ENCODE results near the gene RAB34.

DNA sequence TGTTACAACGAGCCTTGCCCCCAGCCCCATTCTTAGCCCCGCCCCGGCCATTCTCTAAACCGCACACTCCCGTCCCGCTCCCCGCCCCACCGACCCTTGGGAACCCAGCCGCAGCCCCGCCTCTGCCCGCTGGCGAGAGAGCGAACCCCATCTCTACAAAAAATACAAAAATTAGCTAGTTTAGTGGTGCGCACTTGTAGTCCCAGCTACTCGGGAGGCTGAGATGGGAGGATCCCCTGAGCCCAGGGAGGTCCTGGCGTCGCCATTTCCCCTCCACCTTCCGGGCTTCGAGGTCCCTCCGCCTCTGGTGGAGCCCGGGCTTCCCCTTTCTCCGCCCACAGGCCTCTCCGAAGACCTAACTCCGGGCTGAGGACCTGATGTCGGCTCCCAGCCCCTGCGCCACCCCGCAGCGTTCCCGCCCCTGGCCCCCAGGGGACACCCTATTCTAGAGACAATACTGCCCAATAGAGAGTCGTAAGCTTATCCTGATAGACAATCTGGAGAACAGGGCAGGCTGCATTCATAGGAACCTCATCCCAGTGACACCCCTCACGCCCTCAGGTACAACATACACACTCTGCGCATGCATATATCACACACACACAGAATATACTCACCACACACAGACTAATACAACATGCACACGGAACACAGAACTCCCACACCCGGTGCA, 5.5 kb downstream of the RAB34 start:
- TF ChIP-seq, protein P1, sequence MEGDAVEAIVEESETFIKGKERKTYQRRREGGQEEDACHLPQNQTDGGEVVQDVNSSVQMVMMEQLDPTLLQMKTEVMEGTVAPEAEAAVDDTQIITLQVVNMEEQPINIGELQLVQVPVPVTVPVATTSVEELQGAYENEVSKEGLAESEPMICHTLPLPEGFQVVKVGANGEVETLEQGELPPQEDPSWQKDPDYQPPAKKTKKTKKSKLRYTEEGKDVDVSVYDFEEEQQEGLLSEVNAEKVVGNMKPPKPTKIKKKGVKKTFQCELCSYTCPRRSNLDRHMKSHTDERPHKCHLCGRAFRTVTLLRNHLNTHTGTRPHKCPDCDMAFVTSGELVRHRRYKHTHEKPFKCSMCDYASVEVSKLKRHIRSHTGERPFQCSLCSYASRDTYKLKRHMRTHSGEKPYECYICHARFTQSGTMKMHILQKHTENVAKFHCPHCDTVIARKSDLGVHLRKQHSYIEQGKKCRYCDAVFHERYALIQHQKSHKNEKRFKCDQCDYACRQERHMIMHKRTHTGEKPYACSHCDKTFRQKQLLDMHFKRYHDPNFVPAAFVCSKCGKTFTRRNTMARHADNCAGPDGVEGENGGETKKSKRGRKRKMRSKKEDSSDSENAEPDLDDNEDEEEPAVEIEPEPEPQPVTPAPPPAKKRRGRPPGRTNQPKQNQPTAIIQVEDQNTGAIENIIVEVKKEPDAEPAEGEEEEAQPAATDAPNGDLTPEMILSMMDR (IDR thresholded peaks at IDR 0.05), result no peak
- no peak for TF ChIP-seq EZH2 (IDR thresholded peaks at IDR 0.05; ENCODE audit: borderline replicate concordance, insufficient read depth, low read depth, low read length, poor library complexity, severe bottlenecking)
